ENCODE data around the gene SLX9. TPM values are rescaled to one million over a fixed set of nuclear protein-coding genes. Genes with fewer than 3 reads are reported as not detected.

Gene SLX9
- total RNA-seq, 1 experiment from 2014 or later = 12.2 TPM

DNA sequence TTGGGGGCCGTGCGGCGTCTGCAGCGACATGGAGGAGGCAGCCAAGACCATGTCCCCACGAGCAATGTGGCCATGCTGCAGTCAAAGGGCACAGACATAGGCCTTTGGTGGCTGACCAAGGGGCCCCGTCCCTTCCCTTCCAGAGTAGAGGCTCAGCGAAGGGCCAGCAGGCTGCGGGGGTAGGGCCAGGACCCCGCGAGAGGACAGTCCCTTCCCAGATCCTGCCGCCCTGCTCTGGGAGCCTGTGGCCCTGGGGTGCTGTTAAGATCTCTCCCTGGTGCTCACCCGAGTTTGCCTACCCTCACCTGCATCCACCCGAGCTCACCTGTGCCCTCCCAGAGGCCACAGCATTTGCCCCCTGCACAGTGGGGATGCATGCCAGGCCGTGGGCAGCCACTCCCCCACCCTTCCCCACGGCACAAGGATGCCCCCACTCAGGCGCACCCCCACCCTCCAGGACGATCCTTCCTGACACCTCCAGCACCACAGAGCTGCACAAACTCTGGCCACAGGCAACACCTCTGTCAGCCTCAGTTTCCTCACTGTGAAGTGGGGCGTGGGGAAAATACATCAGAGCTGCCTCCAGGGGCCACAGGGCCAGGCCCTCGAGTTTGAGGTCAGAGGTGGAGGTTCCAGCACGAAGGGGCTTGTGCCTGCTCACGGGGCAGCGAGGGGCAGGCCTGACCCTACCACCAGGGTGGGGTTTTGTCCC is 34.7 kb upstream of the SLX9 start:
- Histone ChIP-seq H3K27ac (ENCODE audit: low read length) (no peak overlapping the region), H4K20me1 (ENCODE audit: insufficient read depth, low read depth, low read length) (no peaks in the 10 kb centered on the region; the same call in 1 of the 2 replicates), H3K27me3 (ENCODE audit: low read length) (no peaks in the 10 kb centered on the region), H3K4me1 (ENCODE audit: low read length) (peaks cover 29% of the 10 kb centered on the region), H3K79me2 (ENCODE audit: low read length) (no peaks in the 10 kb centered on the region), H3K4me2 (ENCODE audit: low read depth, low read length, poor library complexity, severe bottlenecking) (no peak overlapping the region), H3K9me3 (ENCODE audit: low read length) (no peaks in the 10 kb centered on the region), H3K36me3 (ENCODE audit: insufficient read depth, low read length) (peaks cover 41% of the 10 kb centered on the region), H3K4me3 (ENCODE audit: low read length) (no peak overlapping the region), H2AFZ (ENCODE audit: low read length) (no peak overlapping the region), H3K9me2 (replicated peaks; ENCODE audit: insufficient read depth, low read length) (no peaks in the 10 kb centered on the region), H3K9ac (ENCODE audit: low read length) (no peak overlapping the region)
- no peak for DNase-seq

DNA sequence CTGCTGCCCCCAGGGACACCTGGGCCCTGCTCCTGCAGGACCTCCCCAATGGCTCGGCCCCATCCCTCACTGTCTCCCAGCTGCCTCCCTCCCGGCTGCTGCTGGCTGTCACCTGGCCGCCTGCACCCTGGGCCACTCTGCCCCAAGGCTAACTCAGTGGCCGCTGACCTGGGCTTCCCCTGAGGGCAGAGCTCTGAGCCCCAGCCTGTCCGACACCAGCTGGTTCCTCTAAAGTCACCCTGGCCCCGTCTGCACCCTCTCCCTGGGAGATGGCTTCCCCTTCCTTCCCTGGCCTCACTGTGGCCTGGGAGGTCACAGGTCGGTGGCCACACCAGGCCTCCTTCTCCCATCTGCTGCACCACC is 34.1 kb upstream of the SLX9 start:
- H3K79me2 ChIP-seq (ENCODE audit: low read length) = no peaks in the 10 kb centered on the region
- no peak overlapping the region for H3K9ac ChIP-seq (ENCODE audit: low read length)
- no peaks in the 10 kb centered on the region for H3K9me3 ChIP-seq (ENCODE audit: low read length)
- no peaks in the 10 kb centered on the region; the same call in 1 of the 2 replicates for H4K20me1 ChIP-seq (ENCODE audit: insufficient read depth, low read depth, low read length)
- no peaks in the 10 kb centered on the region for H3K27me3 ChIP-seq (ENCODE audit: low read length)
- no peak overlapping the region for H2AFZ ChIP-seq (ENCODE audit: low read length)
- no peaks in the 10 kb centered on the region for H3K9me2 ChIP-seq (replicated peaks; ENCODE audit: insufficient read depth, low read length)
- H3K27ac ChIP-seq (ENCODE audit: low read length) = no peak overlapping the region
- DNase-seq = no peak
- peaks cover 35% of the 10 kb centered on the region for H3K4me1 ChIP-seq (ENCODE audit: low read length)
- H3K4me2 ChIP-seq (ENCODE audit: low read depth, low read length, poor library complexity, severe bottlenecking) = no peak overlapping the region
- H3K36me3 ChIP-seq (ENCODE audit: insufficient read depth, low read length) = peaks cover 39% of the 10 kb centered on the region
- H3K4me3 ChIP-seq (ENCODE audit: low read length) = no peak overlapping the region

DNA sequence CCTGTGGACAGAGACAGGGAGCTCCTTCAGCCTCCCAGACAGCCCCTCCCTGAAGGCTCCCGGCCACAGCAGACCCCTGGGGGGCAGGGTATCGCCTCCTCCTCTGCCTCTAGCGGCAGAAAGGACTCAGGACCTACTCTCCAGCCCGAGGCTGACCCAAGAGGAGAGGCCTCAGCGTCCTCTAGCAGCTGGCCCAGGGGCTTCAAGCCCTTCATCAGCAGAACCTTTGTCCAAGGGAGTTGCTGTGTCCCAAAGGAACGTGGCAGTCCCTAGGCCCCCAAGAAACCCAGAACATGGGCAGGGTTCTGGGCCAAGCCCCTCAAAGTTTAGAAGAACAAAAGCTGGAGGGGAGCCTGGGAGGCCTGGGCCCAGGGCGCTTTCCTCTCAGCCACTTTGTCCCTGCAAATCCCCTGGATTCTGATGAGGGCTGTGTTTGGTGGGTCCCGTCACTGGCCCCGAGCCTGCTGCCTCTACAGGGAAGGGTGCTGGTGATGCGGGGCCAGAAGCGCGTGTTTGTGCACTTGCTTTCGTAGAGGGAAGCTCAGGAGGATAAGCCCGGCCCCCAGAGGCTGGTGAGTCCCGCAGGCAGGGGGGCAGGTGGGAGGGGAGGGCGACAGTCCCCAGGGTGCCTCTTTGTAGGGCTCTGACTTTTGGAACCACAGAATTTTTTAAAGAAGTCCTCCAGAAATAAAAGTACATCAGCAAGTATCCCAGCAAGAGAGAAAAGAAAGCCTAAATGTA is 32.4 kb upstream of the SLX9 start:
- Histone ChIP-seq H2AFZ (ENCODE audit: low read length) (no peak overlapping the region), H3K36me3 (ENCODE audit: insufficient read depth, low read length) (peaks cover 29% of the 10 kb centered on the region), H3K9me3 (ENCODE audit: low read length) (no peaks in the 10 kb centered on the region), H3K79me2 (ENCODE audit: low read length) (peaks cover 12% of the 10 kb centered on the region; the same call in 1 of the 2 replicates), H3K9ac (ENCODE audit: low read length) (peak overlapping the region; percentile 44), H4K20me1 (ENCODE audit: insufficient read depth, low read depth, low read length) (no peaks in the 10 kb centered on the region; the same call in 1 of the 2 replicates), H3K27me3 (ENCODE audit: low read length) (no peaks in the 10 kb centered on the region), H3K27ac (ENCODE audit: low read length) (peak overlapping the region; percentile 80), H3K9me2 (replicated peaks; ENCODE audit: insufficient read depth, low read length) (no peaks in the 10 kb centered on the region), H3K4me2 (ENCODE audit: low read depth, low read length, poor library complexity, severe bottlenecking) (peak overlapping the region; percentile 14), H3K4me3 (ENCODE audit: low read length) (no peak overlapping the region), H3K4me1 (ENCODE audit: low read length) (peaks cover 52% of the 10 kb centered on the region)
- no peak for DNase-seq

DNA sequence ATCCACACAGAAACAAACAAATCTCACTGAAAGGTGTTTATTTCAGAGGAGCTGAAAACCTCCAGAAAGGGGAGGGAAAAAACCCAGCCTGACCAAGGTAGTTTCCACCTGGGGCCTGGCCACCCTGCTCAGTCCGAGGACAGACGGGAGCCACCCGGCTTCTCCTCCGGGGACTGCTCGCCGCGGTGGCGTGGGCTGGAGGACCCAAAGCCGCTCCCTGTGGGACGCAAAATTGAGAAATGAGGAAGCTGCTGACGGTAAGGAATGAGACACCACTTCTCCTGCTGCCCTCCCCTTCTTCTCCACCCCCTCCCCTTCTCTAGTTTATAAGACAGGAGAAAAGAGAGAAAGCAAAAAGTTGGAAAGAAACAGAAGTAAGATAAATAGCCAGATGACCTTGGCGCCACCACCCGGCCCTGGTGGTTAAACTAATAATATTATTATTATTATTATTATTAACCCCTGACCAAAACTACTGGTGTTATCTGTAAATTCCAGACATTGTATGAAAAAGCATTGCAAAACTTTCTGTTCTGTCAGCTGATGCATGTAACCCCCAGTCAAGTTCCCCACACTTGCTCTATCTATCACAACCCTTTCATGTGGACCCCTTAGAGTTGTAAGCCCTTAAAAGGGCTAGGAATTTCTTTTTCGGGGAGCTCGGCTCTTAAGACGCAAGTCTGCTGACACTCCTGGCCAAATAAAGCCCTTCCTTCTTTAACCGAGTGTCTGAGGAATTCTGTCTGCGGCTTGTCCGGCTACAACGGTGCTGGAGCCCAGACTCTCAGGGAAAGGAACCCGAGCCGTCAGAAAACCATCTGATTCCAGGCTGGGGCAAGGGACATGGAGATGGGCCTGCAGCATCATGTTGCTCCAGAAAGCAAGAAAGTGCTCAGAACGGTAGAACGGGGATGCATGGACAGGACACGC is 31.6 kb upstream of the SLX9 start:
- Histone ChIP-seq H3K27me3 (ENCODE audit: low read length) (no peaks in the 10 kb centered on the region), H3K27ac (ENCODE audit: low read length) (peak overlapping the region; percentile 80), H3K4me1 (ENCODE audit: low read length) (peaks cover 58% of the 10 kb centered on the region), H3K9me2 (replicated peaks; ENCODE audit: insufficient read depth, low read length) (no peaks in the 10 kb centered on the region), H3K4me2 (ENCODE audit: low read depth, low read length, poor library complexity, severe bottlenecking) (peak overlapping the region; percentile 39), H3K36me3 (ENCODE audit: insufficient read depth, low read length) (peaks cover 21% of the 10 kb centered on the region), H3K9me3 (ENCODE audit: low read length) (no peaks in the 10 kb centered on the region), H4K20me1 (ENCODE audit: insufficient read depth, low read depth, low read length) (no peaks in the 10 kb centered on the region), H3K4me3 (ENCODE audit: low read length) (no peak overlapping the region), H3K79me2 (ENCODE audit: low read length) (peaks cover 15% of the 10 kb centered on the region), H2AFZ (ENCODE audit: low read length) (no peak overlapping the region), H3K9ac (ENCODE audit: low read length) (peak overlapping the region; percentile 45)
- no peak for DNase-seq

DNA sequence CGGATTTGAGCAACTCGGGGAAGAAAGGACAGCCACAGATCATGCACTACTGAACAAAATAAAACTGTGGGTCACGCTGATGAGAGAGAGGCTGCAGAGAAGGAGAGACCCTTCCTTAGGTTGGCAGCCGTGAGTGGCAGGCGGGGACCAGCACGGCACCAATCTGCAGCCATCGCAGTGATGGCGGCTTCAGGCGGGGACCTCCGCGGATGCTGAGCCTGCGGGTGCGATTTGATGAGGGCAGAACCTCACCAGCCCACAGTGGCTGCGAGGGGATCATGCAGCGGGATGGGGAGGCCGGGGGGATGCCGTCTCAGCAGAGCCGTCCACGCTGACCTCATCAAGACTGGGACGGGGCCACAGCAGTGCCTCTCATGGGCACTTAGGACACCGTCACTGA is 30.9 kb upstream of the SLX9 start:
- no peak overlapping the region for H2AFZ ChIP-seq (ENCODE audit: low read length)
- peak overlapping the region; percentile 45; the same call in 1 of the 2 replicates for H3K9ac ChIP-seq (ENCODE audit: low read length)
- H3K27ac ChIP-seq (ENCODE audit: low read length) = peak overlapping the region; percentile 80; the same call in 1 of the 2 replicates
- H3K4me2 ChIP-seq (ENCODE audit: low read depth, low read length, poor library complexity, severe bottlenecking) = peak overlapping the region; percentile 39
- no peak overlapping the region for H3K4me3 ChIP-seq (ENCODE audit: low read length)
- H3K27me3 ChIP-seq (ENCODE audit: low read length) = no peaks in the 10 kb centered on the region
- peaks cover 22% of the 10 kb centered on the region for H3K79me2 ChIP-seq (ENCODE audit: low read length)
- H3K9me3 ChIP-seq (ENCODE audit: low read length) = no peaks in the 10 kb centered on the region
- no peak for DNase-seq
- H3K36me3 ChIP-seq (ENCODE audit: insufficient read depth, low read length) = peaks cover 19% of the 10 kb centered on the region
- H3K4me1 ChIP-seq (ENCODE audit: low read length) = peaks cover 64% of the 10 kb centered on the region
- H3K9me2 ChIP-seq (replicated peaks; ENCODE audit: insufficient read depth, low read length) = no peaks in the 10 kb centered on the region
- H4K20me1 ChIP-seq (ENCODE audit: insufficient read depth, low read depth, low read length) = no peaks in the 10 kb centered on the region; the same call in 1 of the 2 replicates

DNA sequence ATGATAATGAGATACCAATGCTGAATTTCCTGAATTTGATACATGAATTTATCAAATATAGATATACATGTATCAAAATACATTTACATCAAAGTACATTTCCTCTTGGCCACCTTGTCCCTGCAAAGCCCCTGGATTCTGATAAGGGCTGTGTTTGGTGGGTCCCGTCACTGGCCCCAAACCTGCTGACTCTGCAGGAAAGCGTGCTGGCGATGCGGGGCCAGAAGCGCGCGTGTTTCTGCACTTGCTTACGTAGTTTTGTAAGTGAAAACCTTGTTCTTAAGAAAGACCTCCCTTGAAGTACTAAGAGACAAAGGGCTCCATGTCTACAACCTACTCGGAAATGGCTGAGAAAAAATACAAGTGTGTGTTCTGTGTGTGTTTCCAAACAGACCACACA is 30.1 kb upstream of the SLX9 start:
- Histone ChIP-seq H3K9me3 (ENCODE audit: low read length) (no peaks in the 10 kb centered on the region), H3K4me2 (ENCODE audit: low read depth, low read length, poor library complexity, severe bottlenecking) (no peak overlapping the region), H3K27me3 (ENCODE audit: low read length) (no peaks in the 10 kb centered on the region), H3K79me2 (ENCODE audit: low read length) (peaks cover 30% of the 10 kb centered on the region), H3K9me2 (replicated peaks; ENCODE audit: insufficient read depth, low read length) (no peaks in the 10 kb centered on the region), H3K27ac (ENCODE audit: low read length) (peak overlapping the region; percentile 81), H3K9ac (ENCODE audit: low read length) (0 out of 2 replicates have a peak overlapping the region, but pooled peaks have one; percentile 25), H3K4me1 (ENCODE audit: low read length) (peaks cover 73% of the 10 kb centered on the region), H4K20me1 (ENCODE audit: insufficient read depth, low read depth, low read length) (no peaks in the 10 kb centered on the region; the same call in 1 of the 2 replicates), H3K36me3 (ENCODE audit: insufficient read depth, low read length) (peaks cover 11% of the 10 kb centered on the region), H2AFZ (ENCODE audit: low read length) (no peak overlapping the region), H3K4me3 (ENCODE audit: low read length) (no peak overlapping the region)
- no peak for DNase-seq

- DNase-seq = no peak
- H3K27me3 ChIP-seq (ENCODE audit: low read length) = no peaks in the 10 kb centered on the region
- H3K4me3 ChIP-seq (ENCODE audit: low read length) = no peak overlapping the region
- 0 out of 2 replicates have a peak overlapping the region, but pooled peaks have one; percentile 25 for H3K9ac ChIP-seq (ENCODE audit: low read length)
- no peaks in the 10 kb centered on the region; the same call in 1 of the 2 replicates for H4K20me1 ChIP-seq (ENCODE audit: insufficient read depth, low read depth, low read length)
- peaks cover 33% of the 10 kb centered on the region for H3K79me2 ChIP-seq (ENCODE audit: low read length)
- H3K9me2 ChIP-seq (replicated peaks; ENCODE audit: insufficient read depth, low read length) = no peaks in the 10 kb centered on the region
- H3K9me3 ChIP-seq (ENCODE audit: low read length) = no peaks in the 10 kb centered on the region
- no peak overlapping the region for H2AFZ ChIP-seq (ENCODE audit: low read length)
- H3K4me2 ChIP-seq (ENCODE audit: low read depth, low read length, poor library complexity, severe bottlenecking) = no peak overlapping the region
- H3K4me1 ChIP-seq (ENCODE audit: low read length) = peaks cover 80% of the 10 kb centered on the region
- H3K36me3 ChIP-seq (ENCODE audit: insufficient read depth, low read length) = peaks cover 10% of the 10 kb centered on the region; the same call in 1 of the 2 replicates
- peak overlapping the region; percentile 81 for H3K27ac ChIP-seq (ENCODE audit: low read length)
These were observed 29.4 kb upstream of the SLX9 start for GRCh38 chr21:44910229-44911067.

Data from Karpas-422 (cell line).